Sigmoid colon (tissue), 3 donors: ENCODE data around the gene PDE9A.

Experiments used
- POLR2A ChIP-seq, 2 donors: fragments of 450-650 bp; IDR thresholded peaks; one replicate each; pipeline ENCODE4 v1.6.1; 2016; ENCODE audit warnings: antibody characterized with exemption in 2 of 2, mild to moderate bottlenecking in 2 of 2, moderate library complexity in 2 of 2
- TF ChIP-seq, protein P1 (sequence below), 4 experiments: fragments of 450-650 bp in 3 of 4; fragments of 200-600 bp in 1 of 4; IDR thresholded peaks; one replicate each; pipeline ENCODE4 v1.5.1; 2016 to 2019; ENCODE audit warnings: antibody characterized with exemption in 4 of 4, mild to moderate bottlenecking in 3 of 4, moderate library complexity in 2 of 4

DNA sequence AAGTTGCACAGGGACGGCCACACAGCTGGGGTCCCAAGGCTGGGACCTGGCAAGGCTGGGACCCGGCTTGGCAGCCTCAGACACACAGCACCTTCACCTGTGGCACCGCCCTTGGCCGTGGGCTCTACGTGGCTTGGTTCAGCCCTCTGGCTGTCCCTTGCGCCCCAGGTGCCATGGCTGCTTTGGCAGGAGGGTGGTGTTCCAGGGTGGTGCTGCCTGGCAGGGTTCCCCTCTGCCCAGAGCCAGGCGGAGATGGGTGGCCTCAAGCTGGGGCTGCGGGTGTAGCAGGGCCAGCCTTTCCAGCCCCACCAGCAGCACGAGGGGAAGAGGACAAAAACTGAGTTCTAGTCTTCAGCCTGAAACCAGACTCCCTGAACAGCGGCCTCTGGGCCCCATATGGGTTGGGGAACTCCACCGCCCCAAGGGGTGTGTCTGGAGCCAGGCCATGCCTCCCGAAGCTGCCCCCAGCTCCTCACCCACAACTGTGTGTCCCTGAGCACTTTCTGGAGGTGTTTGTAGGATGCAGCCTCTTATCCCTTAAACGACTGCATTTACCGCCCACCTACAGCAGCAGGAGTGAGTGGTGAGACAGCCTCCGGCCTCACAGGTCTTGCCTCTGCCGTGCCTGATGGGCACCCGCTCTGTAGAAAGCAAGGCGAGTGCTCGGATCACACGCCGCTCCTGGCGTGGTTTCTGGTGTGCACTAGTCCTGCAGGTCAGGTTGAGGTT lies 92.3 kb downstream of the PDE9A start:
- TF ChIP-seq, protein P1, sequence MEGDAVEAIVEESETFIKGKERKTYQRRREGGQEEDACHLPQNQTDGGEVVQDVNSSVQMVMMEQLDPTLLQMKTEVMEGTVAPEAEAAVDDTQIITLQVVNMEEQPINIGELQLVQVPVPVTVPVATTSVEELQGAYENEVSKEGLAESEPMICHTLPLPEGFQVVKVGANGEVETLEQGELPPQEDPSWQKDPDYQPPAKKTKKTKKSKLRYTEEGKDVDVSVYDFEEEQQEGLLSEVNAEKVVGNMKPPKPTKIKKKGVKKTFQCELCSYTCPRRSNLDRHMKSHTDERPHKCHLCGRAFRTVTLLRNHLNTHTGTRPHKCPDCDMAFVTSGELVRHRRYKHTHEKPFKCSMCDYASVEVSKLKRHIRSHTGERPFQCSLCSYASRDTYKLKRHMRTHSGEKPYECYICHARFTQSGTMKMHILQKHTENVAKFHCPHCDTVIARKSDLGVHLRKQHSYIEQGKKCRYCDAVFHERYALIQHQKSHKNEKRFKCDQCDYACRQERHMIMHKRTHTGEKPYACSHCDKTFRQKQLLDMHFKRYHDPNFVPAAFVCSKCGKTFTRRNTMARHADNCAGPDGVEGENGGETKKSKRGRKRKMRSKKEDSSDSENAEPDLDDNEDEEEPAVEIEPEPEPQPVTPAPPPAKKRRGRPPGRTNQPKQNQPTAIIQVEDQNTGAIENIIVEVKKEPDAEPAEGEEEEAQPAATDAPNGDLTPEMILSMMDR (IDR thresholded peaks at IDR 0.05): no peak
- TF ChIP-seq POLR2A (IDR thresholded peaks at IDR 0.05): no peak
